Endothelial cell (in vitro differentiated cells): ENCODE results near the gene PTPRS. TPM values are rescaled to one million over a fixed set of nuclear protein-coding genes. Genes with fewer than 3 reads are reported as not detected.
A peak's percentile ranks its signal among the peaks of the same experiment; 100 is the strongest.

Experiments used
- DNase-seq: peaks from one replicate; pipeline ENCODE4 v3.0.0; 2021; ENCODE audit warnings: low spot score
- H3K27ac Mint-ChIP-seq: one replicate; pipeline ENCODE4 v1.8.0; 2021; ENCODE audit warnings: mixed read lengths, inconsistent platforms; ENCODE audit not compliant: unreplicated experiment
- H3K27me3 Mint-ChIP-seq: one replicate; pipeline ENCODE4 v1.8.0; 2021; ENCODE audit warnings: mild to moderate bottlenecking, moderate library complexity, mixed read lengths, inconsistent platforms; ENCODE audit not compliant: unreplicated experiment
- H3K36me3 Mint-ChIP-seq: one replicate; pipeline ENCODE4 v1.8.0; 2021; ENCODE audit warnings: mild to moderate bottlenecking, low read depth, mixed read lengths, inconsistent platforms; ENCODE audit not compliant: unreplicated experiment
- H3K4me1 Mint-ChIP-seq: one replicate; pipeline ENCODE4 v1.8.0; 2021; ENCODE audit warnings: mild to moderate bottlenecking, mixed read lengths, inconsistent platforms; ENCODE audit not compliant: unreplicated experiment
- H3K4me3 Mint-ChIP-seq: one replicate; pipeline ENCODE4 v1.8.0; 2021; ENCODE audit warnings: mild to moderate bottlenecking, mixed read lengths, inconsistent platforms; ENCODE audit not compliant: unreplicated experiment
- H3K9me3 Mint-ChIP-seq: one replicate; pipeline ENCODE4 v1.8.0; 2021; ENCODE audit warnings: mixed read lengths, inconsistent platforms; ENCODE audit not compliant: unreplicated experiment
- CTCF ChIP-seq: fragments of 200-600 bp; sonication (generic); IDR thresholded peaks from one replicate; pipeline ENCODE4 v1.5.0; 2021; ENCODE audit warnings: antibody characterized with exemption; ENCODE audit not compliant: unreplicated experiment
- total RNA-seq: library from RNA; stranded (reverse); fragmentation: NEBNext Ultra II Directional; extraction: Animal tissue kit (Norgen Biotek cat#: 25700); gene quantifications from one replicate; pipeline ENCODE4 v1.2.1, GENCODE V29; 2021; ENCODE audit not compliant: unreplicated experiment

The PTPRS gene
- total RNA-seq, 1 donor from 2014 or later = 93.7 TPM

- Mint-ChIP-seq H3K9me3 (no peaks in the 10 kb centered on the region), H3K27ac (no peak overlapping the region), H3K36me3 (peaks cover 7% of the 10 kb centered on the region), H3K4me1 (peaks cover 6% of the 10 kb centered on the region), H3K4me3 (peak overlapping the region; percentile 40), H3K27me3 (peaks cover 21% of the 10 kb centered on the region)
- no peak for DNase-seq
- TF ChIP-seq CTCF = no peak
These were observed 822 bp upstream of the PTPRS start for GRCh38 chr19:5341448-5341820.

GRCh38 chr19:5339950-5340636 is 519 bp downstream of the PTPRS start:
- DNase-seq = peak; percentile 51
- H3K9me3 Mint-ChIP-seq = no peaks in the 10 kb centered on the region
- H3K36me3 Mint-ChIP-seq = peaks cover 7% of the 10 kb centered on the region
- H3K27me3 Mint-ChIP-seq = peaks cover 23% of the 10 kb centered on the region
- peaks cover 18% of the 10 kb centered on the region for H3K4me1 Mint-ChIP-seq
- peak overlapping the region; percentile 82 for H3K4me3 Mint-ChIP-seq
- H3K27ac Mint-ChIP-seq = no peak overlapping the region
- peak; percentile 25 for TF ChIP-seq CTCF

GRCh38 chr19:5339198-5339949 is 1.2 kb downstream of the PTPRS start:
- H3K27me3 Mint-ChIP-seq = peaks cover 23% of the 10 kb centered on the region
- H3K4me1 Mint-ChIP-seq = peaks cover 21% of the 10 kb centered on the region
- TF ChIP-seq CTCF = no peak
- no peak for DNase-seq
- peak overlapping the region; percentile 93 for H3K4me3 Mint-ChIP-seq
- H3K36me3 Mint-ChIP-seq = peaks cover 5% of the 10 kb centered on the region
- no peaks in the 10 kb centered on the region for H3K9me3 Mint-ChIP-seq
- peak overlapping the region; percentile 84 for H3K27ac Mint-ChIP-seq

- no peak for TF ChIP-seq CTCF
- H3K36me3 Mint-ChIP-seq = peaks cover 4% of the 10 kb centered on the region
- peak overlapping the region; percentile 93 for H3K4me3 Mint-ChIP-seq
- H3K9me3 Mint-ChIP-seq = no peaks in the 10 kb centered on the region
- no peak for DNase-seq
- no peak overlapping the region for H3K27ac Mint-ChIP-seq
- peaks cover 23% of the 10 kb centered on the region for H3K27me3 Mint-ChIP-seq
- H3K4me1 Mint-ChIP-seq = peaks cover 21% of the 10 kb centered on the region
These were observed 1.9 kb downstream of the PTPRS start for GRCh38 chr19:5338656-5339197.
